Thymus (tissue), 11 donors: ENCODE results near the gene BCAR3. TPM values are rescaled to one million over a fixed set of nuclear protein-coding genes. Genes with fewer than 3 reads are reported as not detected.
"Not testable (repeated sequence)": the region's sequence is repeated elsewhere in the genome, so short reads cannot be mapped to it uniquely, and the experiment has no call there.

Experiments used
- DNase-seq, 9 donors: peaks; one replicate each; pipeline ENCODE4 v3.0.0-alpha.2; 2013; ENCODE audit warnings: low spot score in 9 of 9, low read depth in 6 of 9, missing footprints in 1 of 9
- H3K27ac ChIP-seq, 2 donors: one replicate each; pipeline ENCODE4 v1.5.1; 2013; ENCODE audit warnings: control low read depth in 1 of 2, low read depth in 1 of 2, low read length in 1 of 2, mild to moderate bottlenecking in 1 of 2, moderate library complexity in 1 of 2
- H3K27me3 ChIP-seq, 2 donors: one replicate each; pipeline ENCODE4 v1.5.1; 2013; ENCODE audit warnings: low read length in 1 of 2; ENCODE audit not compliant: control insufficient read depth in 2 of 2, insufficient read depth in 1 of 2
- H3K36me3 ChIP-seq, 2 donors: one replicate each; pipeline ENCODE4 v1.5.1; 2013; ENCODE audit warnings: low read length in 1 of 2, mild to moderate bottlenecking in 1 of 2, moderate library complexity in 1 of 2; ENCODE audit not compliant: control insufficient read depth in 2 of 2, insufficient read depth in 2 of 2
- H3K4me1 ChIP-seq, 2 donors: one replicate each; pipeline ENCODE4 v1.5.1; 2013; ENCODE audit warnings: low read length in 2 of 2; ENCODE audit not compliant: control insufficient read depth in 2 of 2, insufficient read depth in 2 of 2
- H3K4me3 ChIP-seq, 2 donors: one replicate each; pipeline ENCODE4 v1.5.1; 2013; ENCODE audit warnings: low read length in 2 of 2, control low read depth in 1 of 2, mild to moderate bottlenecking in 1 of 2
- H3K9me3 ChIP-seq, 2 donors: one replicate each; pipeline ENCODE4 v1.5.1; 2013; ENCODE audit warnings: low read length in 1 of 2, mild to moderate bottlenecking in 1 of 2; ENCODE audit not compliant: control insufficient read depth in 2 of 2, insufficient read depth in 1 of 2
- WGBS: extraction: QIAGEN DNeasy Blood & Tissue Kit; methylation state at CpG from one replicate; pipeline ENCODE4 v1.1.7; 2013; 5-methylcytosine and 5-hydroxymethylcytosine counted together
- polyA plus RNA-seq: library from polyadenylated mRNA; stranded (reverse); fragments of 200-250 nt; gene quantifications from one replicate; pipeline ENCODE4 v1.2.3, GENCODE V29; 2013
- total RNA-seq: library from RNA; stranded (reverse); fragments of 120-200 nt; gene quantifications from one replicate; pipeline ENCODE4 v1.2.4, GENCODE V29; 2013
- donor health status: healthy.

Gene BCAR3
- total and polyA plus RNA-seq, 2 donors = 7.9 to 10.5 TPM

DNA sequence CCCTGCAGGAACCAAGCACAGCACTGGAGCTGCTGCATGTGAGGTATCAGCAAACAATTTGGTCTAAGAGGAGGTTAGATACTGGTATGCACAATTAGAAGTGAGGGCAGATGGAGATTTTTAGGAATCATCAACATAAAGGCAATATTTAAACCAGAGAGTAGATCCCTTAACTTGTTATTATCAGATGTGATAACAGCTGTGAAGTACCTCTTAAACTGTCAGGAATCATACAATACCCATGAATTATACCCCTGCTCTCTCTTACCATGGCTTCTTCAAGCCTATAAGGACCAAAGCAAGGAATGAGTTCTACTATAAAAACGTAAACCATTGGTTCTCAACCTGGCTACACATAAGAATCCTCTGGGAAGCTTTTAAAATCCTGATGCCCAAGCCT lies 3.9 kb downstream of the BCAR3 start:
- no peak for DNase-seq
- H3K27me3 ChIP-seq = peaks cover 21 to 29% of the 10 kb centered on the region in 2 donors
- no peak overlapping the region for H3K4me3 ChIP-seq
- H3K4me1 ChIP-seq = peaks cover 6 to 31% of the 10 kb centered on the region in 2 donors
- H3K9me3 ChIP-seq = no peaks in the 10 kb centered on the region
- no peaks in the 10 kb centered on the region for H3K36me3 ChIP-seq
- 99% methylated on average over 1 of the region's 1 CpG for WGBS
- no peak overlapping the region for H3K27ac ChIP-seq

DNA sequence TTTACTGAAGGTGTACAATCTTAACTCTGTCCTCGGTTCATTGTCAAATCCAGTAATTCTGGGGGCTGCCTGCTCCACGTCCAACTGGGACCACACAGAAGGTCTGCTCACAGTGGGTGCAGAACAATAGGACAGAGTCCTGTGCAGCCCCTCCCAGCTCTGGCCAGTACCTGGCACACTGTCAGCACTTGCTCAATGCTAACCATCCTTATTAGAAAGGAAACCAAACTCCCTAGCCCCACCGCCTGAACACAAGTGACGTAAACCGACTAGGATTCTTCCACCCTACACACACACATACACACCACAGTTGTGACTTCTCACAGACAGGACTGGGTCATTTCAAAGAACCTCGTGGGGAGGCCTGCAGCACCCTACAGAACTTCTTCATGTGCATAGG lies 5.2 kb downstream of the BCAR3 start:
- Histone ChIP-seq H3K4me1 (peaks cover 0 to 33% of the 10 kb centered on the region in 2 donors), H3K9me3 (no peaks in the 10 kb centered on the region), H3K27me3 (peaks cover 12 to 17% of the 10 kb centered on the region in 2 donors), H3K27ac (no peak overlapping the region), H3K4me3 (no peak overlapping the region), H3K36me3 (no peaks in the 10 kb centered on the region)
- no peak for DNase-seq
- WGBS = 96% methylated on average over 6 of the region's 6 CpGs

DNA sequence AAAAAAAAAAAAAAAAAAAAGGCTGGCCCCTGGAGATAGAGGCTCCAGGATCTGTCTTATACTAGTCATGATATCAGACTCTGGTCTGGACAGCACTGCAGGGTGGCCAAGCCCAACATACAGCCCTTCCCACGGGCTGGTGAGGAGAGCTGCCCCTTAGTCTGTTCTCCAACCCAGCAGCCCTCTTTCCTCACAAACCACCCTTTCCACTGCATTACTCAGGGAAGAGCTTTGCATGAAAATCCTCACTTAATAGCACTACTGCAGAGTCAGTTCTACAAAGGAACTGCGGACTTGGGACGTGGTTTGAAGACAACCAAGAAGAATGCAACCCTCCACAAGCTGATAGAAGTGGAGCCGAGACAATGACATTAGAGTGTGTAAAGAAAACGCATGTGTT lies 5.7 kb downstream of the BCAR3 start:
- H3K27me3 ChIP-seq = peaks cover 8 to 12% of the 10 kb centered on the region in 2 donors
- H3K4me3 ChIP-seq = no peak overlapping the region
- no peaks in the 10 kb centered on the region for H3K36me3 ChIP-seq
- no peak for DNase-seq
- WGBS = 97% methylated on average over 5 of the region's 5 CpGs
- H3K9me3 ChIP-seq = no peaks in the 10 kb centered on the region
- no peak overlapping the region for H3K27ac ChIP-seq
- H3K4me1 ChIP-seq = peaks cover 0 to 32% of the 10 kb centered on the region in 2 donors

- H3K27ac ChIP-seq = no peak overlapping the region
- peaks cover 0 to 26% of the 10 kb centered on the region in 2 donors for H3K4me1 ChIP-seq
- no peaks in the 10 kb centered on the region for H3K36me3 ChIP-seq
- 91% methylated on average over 3 of the region's 3 CpGs for WGBS
- H3K9me3 ChIP-seq = no peaks in the 10 kb centered on the region
- H3K27me3 ChIP-seq = peaks cover 3 to 5% of the 10 kb centered on the region in 2 donors
- no peak overlapping the region for H3K4me3 ChIP-seq
- DNase-seq = no peak
Measured at GRCh38 chr1:93675271-93675670, 6.4 kb downstream of the BCAR3 start.

DNA sequence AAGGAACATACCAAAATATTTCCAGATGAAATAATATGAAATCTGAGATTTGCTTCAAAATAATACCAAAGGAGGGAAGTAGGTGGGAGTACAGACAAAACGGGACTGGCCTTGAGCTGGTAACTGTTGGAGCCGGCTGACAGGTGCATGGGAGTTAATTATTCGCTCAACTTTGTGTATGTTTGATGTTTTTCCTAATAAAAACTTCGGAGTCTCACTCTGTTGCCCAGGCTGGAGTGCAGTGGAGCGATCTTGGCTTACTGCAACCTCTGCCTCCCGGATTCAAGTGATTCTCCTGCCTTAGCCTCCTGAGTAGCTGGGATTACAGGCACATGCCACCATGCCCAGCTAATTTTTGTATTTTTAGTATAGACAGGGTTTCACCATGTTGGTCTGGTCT lies 7.6 kb downstream of the BCAR3 start:
- H3K27me3 ChIP-seq, DNase-seq, H3K27ac ChIP-seq, H3K36me3 ChIP-seq, H3K4me3 ChIP-seq, H3K9me3 ChIP-seq: not testable (repeated sequence)
- 98% methylated on average over 6 of the region's 6 CpGs for WGBS
- H3K4me1 ChIP-seq = peaks cover 0 to 26% of the 10 kb centered on the region in 2 donors

DNA sequence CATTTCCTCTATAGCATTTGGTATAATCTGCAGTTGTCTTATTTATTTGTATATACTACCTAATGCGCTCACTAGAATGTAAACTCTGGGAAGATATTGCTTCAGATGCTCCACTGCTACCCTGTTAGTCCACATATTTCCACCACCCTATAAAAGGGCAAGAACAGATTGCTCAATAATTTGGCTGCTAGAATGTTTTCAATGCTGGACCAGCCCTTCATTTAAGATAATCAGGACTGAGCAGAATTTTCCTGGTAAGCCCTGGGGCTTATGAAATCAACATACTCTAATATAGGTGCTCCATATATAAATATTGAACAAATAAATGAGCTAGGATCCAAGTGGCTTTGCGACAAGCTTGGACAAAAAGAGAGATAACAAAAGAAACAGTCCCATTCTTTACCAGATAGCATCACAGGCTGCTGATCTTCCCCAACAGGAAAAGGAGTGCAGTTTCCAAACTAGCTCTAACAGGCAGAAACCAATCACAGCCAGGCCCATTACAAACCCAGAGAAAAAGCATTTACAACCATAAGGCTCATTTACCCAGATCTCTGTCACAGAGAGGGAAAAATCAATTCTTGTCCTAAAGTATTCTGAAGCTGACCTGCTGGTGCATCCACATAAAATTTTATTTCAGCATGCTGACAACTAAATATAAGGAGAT lies 8.3 kb downstream of the BCAR3 start:
- H3K9me3 ChIP-seq = no peaks in the 10 kb centered on the region
- no peak for DNase-seq
- WGBS = 95% methylated on average over 2 of the region's 2 CpGs
- no peaks in the 10 kb centered on the region for H3K36me3 ChIP-seq
- peaks cover 0 to 26% of the 10 kb centered on the region in 2 donors for H3K4me1 ChIP-seq
- H3K27me3 ChIP-seq = no peaks in the 10 kb centered on the region
- H3K4me3 ChIP-seq = no peak overlapping the region
- no peak overlapping the region for H3K27ac ChIP-seq

DNA sequence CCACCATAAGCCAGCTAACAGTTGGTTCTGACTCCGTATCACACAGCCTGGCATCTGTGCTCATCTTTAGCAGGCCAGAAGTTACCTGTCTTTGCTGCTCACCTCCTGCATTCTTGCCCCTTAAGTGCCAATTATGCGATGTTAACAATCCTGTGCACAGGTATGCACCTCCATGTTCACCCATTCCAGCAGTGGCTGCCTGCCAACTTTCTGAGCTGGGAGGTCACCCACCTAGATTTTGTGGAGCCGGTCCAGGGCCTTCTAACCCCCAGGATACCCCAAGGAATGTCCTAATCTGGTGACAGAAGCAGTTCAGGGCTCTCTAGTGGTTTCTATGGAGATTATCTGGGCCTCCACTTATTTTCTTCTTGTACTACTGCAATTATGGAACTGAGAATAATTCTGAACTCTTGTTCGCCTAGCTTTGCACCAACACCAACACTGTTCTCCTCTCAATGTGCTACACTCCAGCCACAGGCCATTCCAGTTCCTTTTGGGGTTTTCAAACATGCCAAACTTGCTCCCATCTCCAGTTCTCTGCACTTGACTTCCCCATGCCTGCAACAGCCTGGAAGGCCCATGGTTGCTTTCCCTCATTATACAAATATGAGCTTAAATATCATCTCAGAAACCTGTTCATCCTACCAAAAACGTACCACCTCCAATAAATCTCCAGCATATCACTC lies 9.0 kb downstream of the BCAR3 start:
- peaks cover 0 to 26% of the 10 kb centered on the region in 2 donors for H3K4me1 ChIP-seq
- 94% methylated on average over 5 of the region's 5 CpGs for WGBS
- DNase-seq = no peak
- no peak overlapping the region for H3K4me3 ChIP-seq
- H3K27me3 ChIP-seq = no peaks in the 10 kb centered on the region
- H3K27ac ChIP-seq = peak overlapping the region in 1 of 2 donors; percentile 68
- no peaks in the 10 kb centered on the region for H3K36me3 ChIP-seq
- no peaks in the 10 kb centered on the region for H3K9me3 ChIP-seq

DNA sequence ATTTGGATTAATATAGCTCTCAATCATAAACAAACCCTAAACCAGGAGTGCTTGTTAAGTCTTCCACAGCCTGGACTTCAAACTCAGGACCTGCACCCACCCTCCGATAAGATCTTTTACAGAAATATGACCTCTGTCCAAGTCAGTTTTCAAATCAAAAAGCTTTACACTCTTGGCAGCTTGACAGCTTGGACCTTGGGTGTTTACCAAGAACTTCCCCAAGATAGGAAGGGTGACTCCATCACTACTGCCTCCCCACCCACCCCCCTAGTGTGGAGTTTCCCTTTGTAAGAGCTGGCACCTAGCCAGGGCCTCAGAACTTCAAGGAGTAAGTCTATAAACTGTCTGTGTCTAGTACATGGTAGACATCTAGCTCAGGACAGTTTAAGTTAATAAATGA lies 9.6 kb downstream of the BCAR3 start:
- no peak overlapping the region for H3K4me3 ChIP-seq
- DNase-seq = peak in 2 of 9 donors; percentile 25 to 43
- WGBS = 86% methylated on average over 1 of the region's 1 CpG

DNA sequence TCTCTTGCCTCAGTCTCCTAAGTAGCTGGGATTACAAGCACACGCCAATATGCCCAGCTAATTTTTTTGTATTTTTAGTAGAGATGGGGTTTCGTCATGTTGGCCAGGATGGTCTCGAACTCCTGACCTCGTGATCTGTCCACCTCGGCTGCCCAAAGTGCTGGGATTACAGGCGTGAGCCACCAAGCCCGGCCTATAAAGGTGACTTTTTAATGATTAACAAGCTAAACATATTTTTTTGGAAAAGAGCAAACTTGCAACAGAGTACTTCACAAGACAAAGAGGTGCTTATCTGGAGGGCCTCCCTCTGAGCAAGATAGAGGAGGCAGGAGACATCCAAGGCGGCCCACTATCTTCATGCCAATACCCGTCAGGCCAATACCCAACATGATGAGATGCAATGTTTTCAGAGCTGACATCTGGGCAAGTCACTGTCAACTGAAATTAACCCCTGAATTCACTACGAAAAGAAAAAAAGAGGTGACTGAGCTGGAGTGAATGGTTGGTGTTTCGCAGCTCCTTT lies 10.5 kb downstream of the BCAR3 start:
- Histone ChIP-seq H3K4me1 (peaks cover 0 to 23% of the 10 kb centered on the region in 2 donors), H3K9me3 (no peaks in the 10 kb centered on the region), H3K27me3 (no peaks in the 10 kb centered on the region), H3K4me3 (no peak overlapping the region), H3K36me3 (no peaks in the 10 kb centered on the region), H3K27ac (no peak overlapping the region)
- no peak for DNase-seq
- 98% methylated on average over 11 of the region's 11 CpGs for WGBS

More for the DNA sequence above, 9.6 kb downstream of the BCAR3 start:
- Histone ChIP-seq H3K36me3 (no peaks in the 10 kb centered on the region), H3K27me3 (no peaks in the 10 kb centered on the region), H3K27ac (peak overlapping the region in 1 of 2 donors; percentile 68), H3K9me3 (no peaks in the 10 kb centered on the region), H3K4me1 (peaks cover 0 to 26% of the 10 kb centered on the region in 2 donors)
